Measurements from ENCODE around the gene ARIH2. TPM values are rescaled to one million over a fixed set of nuclear protein-coding genes. Genes with fewer than 3 reads are reported as not detected.
A peak's percentile ranks its signal among the peaks of the same experiment; 100 is the strongest.

ARIH2 gene
- total RNA-seq, 5 donors from 2014 or later (not counting 1 experiment from before 2014, with no cell fraction given): 136 to 163 (median 153) TPM

GRCh38 chr3:49015765-49016164 is 97.1 kb downstream of the ARIH2 start:
- WGBS (ENCODE audit: insufficient coverage): 89% methylated on average over 4 of the region's 6 CpGs
- Histone ChIP-seq H3K4me3 (ENCODE audit: control insufficient read depth in 1 of 2, extremely low read depth in 1 of 2, low read length in 1 of 2) (no peak overlapping the region), H3K27me3 (replicated peaks in 1 of 2; ENCODE audit: control insufficient read depth in 2 of 2, extremely low read depth in 1 of 2, insufficient read depth in 2 of 2, low read length in 1 of 2) (no peaks in the 10 kb centered on the region), H3K36me3 (ENCODE audit: control insufficient read depth in 2 of 2, extremely low read depth in 1 of 2, insufficient read depth in 1 of 2, low read length in 1 of 2) (peaks cover 36 to 44% of the 10 kb centered on the region in 2 donors), H3K4me1 (ENCODE audit: control insufficient read depth in 1 of 2, extremely low read depth in 1 of 2, insufficient read depth in 2 of 2, low read length in 2 of 2) (peaks cover 14 to 42% of the 10 kb centered on the region in 2 experiments), H3K9me3 (no peaks in the 10 kb centered on the region), H3K27ac (ENCODE audit: low read length) (no peak overlapping the region)
- Mint-ChIP-seq H3K27me3 (no peaks in the 10 kb centered on the region), H3K36me3 (peaks cover 20% of the 10 kb centered on the region), H3K27ac (no peak overlapping the region), H3K9me3 (no peaks in the 10 kb centered on the region), H3K4me3 (peak overlapping the region in 2 of 3 donors; percentile 31 to 90), H3K4me1 (peaks cover 33 to 44% (median 37%) of the 10 kb centered on the region in 3 donors)
- no peak for ATAC-seq (replicated peaks in 1 of 4)
- ChIA-PET CTCF (interaction anchor here in 1 of 2 donors (1.0 to 2.6 kb wide), 3 partner anchors 8 to 28 kb away, joined by 3 to 5 read pairs (median 4); partner anchors contain the start of gene WDR6), POLR2A (no interaction called here)
- no peak for DNase-seq

- peak overlapping the region; percentile 90 to 93 (median 91) for H3K4me3 Mint-ChIP-seq
- H3K4me1 Mint-ChIP-seq: peaks cover 36 to 43% (median 38%) of the 10 kb centered on the region in 3 donors
- no peak for DNase-seq
- H3K4me1 ChIP-seq (ENCODE audit: control insufficient read depth in 1 of 2, extremely low read depth in 1 of 2, insufficient read depth in 2 of 2, low read length in 2 of 2): peaks cover 14 to 45% of the 10 kb centered on the region in 2 experiments
- POLR2A ChIA-PET: interaction anchor here (1.1 to 1.5 kb wide), 2 partner anchors 9 to 13 kb away, joined by 3 to 4 read pairs; partner anchors contain the start of genes IMPDH2 (in 1 of the 2) and WDR6 (in 1 of the 2)
- no peaks in the 10 kb centered on the region for H3K9me3 Mint-ChIP-seq
- peak overlapping the region; percentile 41 for H3K27ac ChIP-seq (ENCODE audit: low read length)
- no peaks in the 10 kb centered on the region for H3K9me3 ChIP-seq
- H3K36me3 Mint-ChIP-seq: peaks cover 18% of the 10 kb centered on the region
- no peak overlapping the region for H3K4me3 ChIP-seq (ENCODE audit: control insufficient read depth in 1 of 2, extremely low read depth in 1 of 2, low read length in 1 of 2)
- peak overlapping the region; percentile 61 to 66 for H3K27ac Mint-ChIP-seq
- WGBS (ENCODE audit: insufficient coverage): 93% methylated on average over 5 of the region's 6 CpGs
- H3K27me3 ChIP-seq (replicated peaks in 1 of 2; ENCODE audit: control insufficient read depth in 2 of 2, extremely low read depth in 1 of 2, insufficient read depth in 2 of 2, low read length in 1 of 2): no peaks in the 10 kb centered on the region
- no peak for ATAC-seq (replicated peaks in 1 of 4)
- H3K36me3 ChIP-seq (ENCODE audit: control insufficient read depth in 2 of 2, extremely low read depth in 1 of 2, insufficient read depth in 1 of 2, low read length in 1 of 2): peaks cover 36 to 40% of the 10 kb centered on the region in 2 donors
- H3K27me3 Mint-ChIP-seq: no peaks in the 10 kb centered on the region
- CTCF ChIA-PET: interaction anchor here in 1 of 2 donors (1.5 kb wide), 1 partner anchor 10 kb away, joined by 9 read pairs; the partner anchor contains the start of gene WDR6
Observed at GRCh38 chr3:49016414-49017228, 98.0 kb downstream of the ARIH2 start.

GRCh38 chr3:49017229-49017970 is 98.8 kb downstream of the ARIH2 start:
- Histone ChIP-seq H3K27me3 (replicated peaks in 1 of 2; ENCODE audit: control insufficient read depth in 2 of 2, extremely low read depth in 1 of 2, insufficient read depth in 2 of 2, low read length in 1 of 2) (no peaks in the 10 kb centered on the region), H3K4me3 (ENCODE audit: control insufficient read depth in 1 of 2, extremely low read depth in 1 of 2, low read length in 1 of 2) (peak overlapping the region; percentile 71 to 78), H3K36me3 (ENCODE audit: control insufficient read depth in 2 of 2, extremely low read depth in 1 of 2, insufficient read depth in 1 of 2, low read length in 1 of 2) (peaks cover 30 to 32% of the 10 kb centered on the region in 2 donors), H3K27ac (ENCODE audit: low read length) (peak overlapping the region; percentile 41), H3K4me1 (ENCODE audit: control insufficient read depth in 1 of 2, extremely low read depth in 1 of 2, insufficient read depth in 2 of 2, low read length in 2 of 2) (peaks cover 14 to 45% of the 10 kb centered on the region in 2 experiments), H3K9me3 (no peaks in the 10 kb centered on the region)
- peak overlapping the region; percentile 90 to 93 (median 91) for H3K4me3 Mint-ChIP-seq
- ATAC-seq (replicated peaks in 1 of 4) (no peak), DNase-seq (no peak)
- no peaks in the 10 kb centered on the region for H3K9me3 Mint-ChIP-seq
- peak overlapping the region; percentile 61 to 66 for H3K27ac Mint-ChIP-seq
- H3K4me1 Mint-ChIP-seq: peaks cover 30 to 39% (median 36%) of the 10 kb centered on the region in 3 donors
- no peaks in the 10 kb centered on the region for H3K27me3 Mint-ChIP-seq
- ChIA-PET CTCF (interaction anchor here in 1 of 2 donors (1.5 kb wide), 1 partner anchor 10 kb away, joined by 9 read pairs; the partner anchor contains the start of gene WDR6), POLR2A (interaction anchor here (0.6 to 1.7 kb wide), 4 partner anchors 10 to 314 kb away, joined by 3 to 6 read pairs (median 4); partner anchors contain the start of genes WDR6 (in 2 of the 2) and IMPDH2 (in 1 of the 2))
- peaks cover 12% of the 10 kb centered on the region for H3K36me3 Mint-ChIP-seq
- WGBS (ENCODE audit: insufficient coverage): 7% methylated on average over 22 of the region's 23 CpGs

- Mint-ChIP-seq H3K27me3 (no peaks in the 10 kb centered on the region), H3K9me3 (no peaks in the 10 kb centered on the region), H3K4me3 (peak within 1 kb of the TSS; percentile 90 to 93 (median 91)), H3K36me3 (peaks cover 14% of the 10 kb centered on the region), H3K4me1 (peaks cover 35 to 44% (median 43%) of the 10 kb centered on the region in 3 donors), H3K27ac (peak within 1 kb of the TSS; percentile 85 to 91)
- Histone ChIP-seq H3K27me3 (replicated peaks in 1 of 2; ENCODE audit: control insufficient read depth in 2 of 2, extremely low read depth in 1 of 2, insufficient read depth in 2 of 2, low read length in 1 of 2) (no peaks in the 10 kb centered on the region), H3K4me3 (ENCODE audit: control insufficient read depth in 1 of 2, extremely low read depth in 1 of 2, low read length in 1 of 2) (peak within 1 kb of the TSS; percentile 71 to 78), H3K36me3 (ENCODE audit: control insufficient read depth in 2 of 2, extremely low read depth in 1 of 2, insufficient read depth in 1 of 2, low read length in 1 of 2) (peaks cover 23 to 31% of the 10 kb centered on the region in 2 donors), H3K4me1 (ENCODE audit: control insufficient read depth in 1 of 2, extremely low read depth in 1 of 2, insufficient read depth in 2 of 2, low read length in 2 of 2) (peaks cover 19 to 52% of the 10 kb centered on the region in 2 experiments), H3K9me3 (no peaks in the 10 kb centered on the region), H3K27ac (ENCODE audit: low read length) (peak within 1 kb of the TSS; percentile 58)
- ChIA-PET POLR2A (interaction anchor here (1.1 to 1.7 kb wide), 4 partner anchors 11 to 103 kb away, joined by 3 to 6 read pairs (median 4); partner anchors contain the start of genes WDR6 (in 2 of the 2), IMPDH2 (in 1 of the 2) and USP19 (in 1 of the 2)), CTCF (interaction anchor here in 1 of 2 donors (1.5 kb wide), 1 partner anchor 11 kb away, joined by 9 read pairs; the partner anchor contains the start of gene WDR6)
- ATAC-seq (replicated peaks in 1 of 4) (peak; percentile 6 to 17 (median 8)), DNase-seq (peak in 32 of 35 experiments; percentile 31 to 65 (median 47))
- WGBS (ENCODE audit: insufficient coverage): under 1% methylated on average over 85 of the region's 85 CpGs
Observed at GRCh38 chr3:49017971-49018706, 99.5 kb downstream of the ARIH2 start, which contains the start of gene DALRD3. TSS of gene DALRD3 (minus strand) at chr3:49018580. CDS start at chr3:49018564, 16 bp downstream.

GRCh38 chr3:49018707-49019006 is 100.0 kb downstream of the ARIH2 start:
- POLR2A ChIA-PET: interaction anchor here (0.7 to 1.7 kb wide), 3 partner anchors 11 to 102 kb away, joined by 3 to 6 read pairs (median 3); partner anchors contain the start of genes USP19 (in 1 of the 2) and WDR6 (in 1 of the 2)
- Histone ChIP-seq H3K27ac (ENCODE audit: low read length) (peak overlapping the region; percentile 58), H3K36me3 (ENCODE audit: control insufficient read depth in 2 of 2, extremely low read depth in 1 of 2, insufficient read depth in 1 of 2, low read length in 1 of 2) (peaks cover 18 to 33% of the 10 kb centered on the region in 2 donors), H3K27me3 (replicated peaks in 1 of 2; ENCODE audit: control insufficient read depth in 2 of 2, extremely low read depth in 1 of 2, insufficient read depth in 2 of 2, low read length in 1 of 2) (no peaks in the 10 kb centered on the region), H3K9me3 (no peaks in the 10 kb centered on the region), H3K4me3 (ENCODE audit: control insufficient read depth in 1 of 2, extremely low read depth in 1 of 2, low read length in 1 of 2) (peak overlapping the region; percentile 71 to 78), H3K4me1 (ENCODE audit: control insufficient read depth in 1 of 2, extremely low read depth in 1 of 2, insufficient read depth in 2 of 2, low read length in 2 of 2) (peaks cover 20 to 57% of the 10 kb centered on the region in 2 experiments)
- 2% methylated on average over 16 of the region's 18 CpGs for WGBS (ENCODE audit: insufficient coverage)
- CTCF ChIA-PET: no interaction called here
- H3K4me3 Mint-ChIP-seq: peak overlapping the region; percentile 90 to 93 (median 91)
- ATAC-seq (replicated peaks in 1 of 4) (no peak), DNase-seq (no peak)
- H3K27ac Mint-ChIP-seq: peak overlapping the region; percentile 85 to 91
- peaks cover 16% of the 10 kb centered on the region for H3K36me3 Mint-ChIP-seq
- H3K4me1 Mint-ChIP-seq: peaks cover 39 to 48% (median 47%) of the 10 kb centered on the region in 3 donors
- no peaks in the 10 kb centered on the region for H3K9me3 Mint-ChIP-seq
- no peaks in the 10 kb centered on the region for H3K27me3 Mint-ChIP-seq

Data from T-cell (primary cell).